HepG2 (cell line): ENCODE data around the gene SKP1. TPM values are rescaled to one million over a fixed set of nuclear protein-coding genes. Genes with fewer than 3 reads are reported as not detected.

Source experiments
- CCAR2 ChIP-seq: fragments of 200-400 bp; formaldehyde crosslinking; optimal IDR thresholded peaks from 2 replicates; pipeline ENCODE3; 2018; ENCODE audit warnings: low read depth, mild to moderate bottlenecking, low read length, moderate library complexity
- GATAD1 ChIP-seq: IDR thresholded peaks from 2 replicates; pipeline ENCODE4 v1.6.1; 2016; ENCODE audit warnings: missing genetic modification reagents, missing compliant biosample characterization
- HES4 ChIP-seq: sonication (generic); formaldehyde crosslinking; IDR thresholded peaks from 2 replicates; pipeline ENCODE4 v1.9.0; 2021; ENCODE audit warnings: mild to moderate bottlenecking, missing genetic modification reagents, borderline replicate concordance
- KAT8 ChIP-seq: IDR thresholded peaks from 2 replicates; pipeline ENCODE4 v1.6.1; 2016; ENCODE audit warnings: missing genetic modification reagents, missing compliant biosample characterization
- KLF11 ChIP-seq: IDR thresholded peaks from 2 replicates; pipeline ENCODE4 v1.6.1; 2016; ENCODE audit warnings: missing compliant biosample characterization
- LCORL ChIP-seq, 2 experiments: fragments of 450-650 bp in 1 of 2; sonication (generic) in 1 of 2; formaldehyde crosslinking in 1 of 2; IDR thresholded peaks; 2 replicates each; pipeline versions ENCODE4 v1.5.0 to v1.6.1; 2017 to 2020; ENCODE audit warnings: antibody characterized with exemption in 1 of 2, missing genetic modification reagents in 1 of 2
- NR3C1 ChIP-seq: sonication (generic); formaldehyde crosslinking; IDR thresholded peaks from 2 replicates; pipeline ENCODE4 v1.4.0; 2020; ENCODE audit warnings: missing genetic modification reagents
- RFX5 ChIP-seq: IDR thresholded peaks from 2 replicates; pipeline ENCODE4 v1.6.1; 2011; ENCODE audit warnings: low read depth, low read length, improper control_type of control experiment
- SP5 ChIP-seq: IDR thresholded peaks from 2 replicates; pipeline ENCODE4 v1.6.1; 2016; ENCODE audit warnings: low read depth, borderline replicate concordance
- SUZ12 ChIP-seq: fragments of 150-350 bp; IDR thresholded peaks from 2 replicates; pipeline ENCODE4 v1.6.1; 2014; ENCODE audit warnings: low read depth, low read length
- ZBTB3 ChIP-seq: sonication (generic); formaldehyde crosslinking; IDR thresholded peaks from 2 replicates; pipeline ENCODE4 v1.4.0; 2020; ENCODE audit warnings: low read depth, mild to moderate bottlenecking, moderate library complexity, missing genetic modification reagents, borderline replicate concordance
- ZFP62 ChIP-seq: sonication (generic); formaldehyde crosslinking; IDR thresholded peaks from 2 replicates; pipeline ENCODE4 v1.4.0; 2020; ENCODE audit warnings: missing genetic modification reagents
- ZFY ChIP-seq: sonication (generic); formaldehyde crosslinking; IDR thresholded peaks from 2 replicates; pipeline ENCODE4 v1.4.0; 2020; ENCODE audit warnings: missing genetic modification reagents
- ZNF468 ChIP-seq: sonication (generic); formaldehyde crosslinking; IDR thresholded peaks from 2 replicates; pipeline ENCODE4 v1.8.0; 2022; ENCODE audit warnings: mild to moderate bottlenecking, moderate library complexity, missing genetic modification reagents
- ZNF883 ChIP-seq: sonication (generic); formaldehyde crosslinking; IDR thresholded peaks from 2 replicates; pipeline ENCODE4 v1.5.1; 2020; ENCODE audit warnings: mild to moderate bottlenecking, missing genetic modification reagents; ENCODE audit errors: not compliant biosample characterization
- polyA plus RNA-seq, 8 experiments: library from polyadenylated mRNA; depleted of rRNA in 3 of 8; stranded (reverse) in 7 of 8; unstranded in 1 of 8; fragments of >200 nt; fragmentation: Illumina TruSeq in 4 of 8; extraction: Trizol in 4 of 8; gene quantifications; 2 replicates each; pipeline versions ENCODE4 v1.2.1 to v1.2.3, GENCODE V29; 2011 to 2016; ENCODE audit warnings: low read depth in 4 of 8, missing spikeins in 1 of 8, mixed read lengths in 1 of 8; ENCODE audit not compliant: insufficient read depth in 1 of 8
- total RNA-seq, 5 experiments: library from RNA; depleted of rRNA; stranded (reverse); fragments of >200 nt; fragmentation: Illumina TruSeq; extraction: Trizol; gene quantifications; 2 replicates each; pipeline ENCODE4 v1.2.3, GENCODE V29; 2016; ENCODE audit warnings: low read depth in 1 of 5
- TF ChIP-seq, protein P1 (sequence below): sonication (generic); formaldehyde crosslinking; IDR thresholded peaks from 2 replicates; pipeline ENCODE4 v1.4.0; 2020; ENCODE audit warnings: missing genetic modification reagents, borderline replicate concordance
- TF ChIP-seq, protein P2 (sequence below): sonication (generic); formaldehyde crosslinking; IDR thresholded peaks from 2 replicates; pipeline ENCODE4 v1.5.0; 2020; ENCODE audit warnings: missing genetic modification reagents
- TF ChIP-seq, protein P3 (sequence below): sonication (generic); formaldehyde crosslinking; IDR thresholded peaks from 2 replicates; pipeline ENCODE4 v1.8.1; 2023; ENCODE audit warnings: mild to moderate bottlenecking, missing genetic modification reagents
- TF ChIP-seq, protein P4 (sequence below): sonication (generic); formaldehyde crosslinking; IDR thresholded peaks from 2 replicates; pipeline ENCODE4 v1.4.0; 2020; ENCODE audit warnings: mild to moderate bottlenecking, missing genetic modification reagents

SKP1 gene
- total and polyA plus RNA-seq, 2 of the 13 experiments (the other 11 are each of a cell fraction or from before 2014, with no cell fraction given) = 134 to 340 TPM

DNA sequence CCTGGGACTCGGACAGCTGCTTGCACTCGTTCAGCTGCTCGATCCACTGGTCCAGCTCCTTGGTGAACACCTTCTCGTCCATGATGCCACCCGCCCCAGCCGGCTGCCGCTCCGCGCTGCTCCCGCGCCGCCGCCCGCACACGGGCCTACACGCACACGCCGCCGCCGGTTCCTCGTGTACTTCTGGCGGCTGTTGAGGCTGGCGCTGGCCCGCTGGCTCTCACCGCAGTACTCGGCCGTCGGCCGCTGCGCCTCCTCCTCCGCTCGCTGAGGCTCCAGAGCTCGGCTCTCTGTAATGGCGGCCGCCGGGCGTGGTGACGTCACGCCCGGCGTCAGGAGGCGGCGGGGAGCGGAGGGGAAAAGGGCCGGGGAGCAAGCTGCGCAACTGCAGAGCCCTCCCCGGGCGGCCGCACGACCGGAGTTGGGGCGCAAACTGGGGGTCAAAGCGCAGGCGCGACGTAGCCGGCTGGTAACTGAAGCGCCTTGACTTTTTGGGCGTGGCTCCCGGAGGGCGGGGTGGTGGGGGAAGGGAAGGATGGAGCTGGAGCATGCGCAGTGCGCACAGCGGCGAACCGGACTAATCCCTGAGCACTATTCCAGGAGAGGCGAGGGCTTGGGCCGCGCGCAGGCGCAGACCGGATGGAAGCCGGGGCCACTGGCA, 49.2 kb upstream of the SKP1 start, which contains the start of gene PPP2CA (continued):
- TF ChIP-seq SUZ12 (no peak), LCORL (IDR thresholded peaks at IDR 0.05) (no peak), LCORL (CRISPR knock-in tag; IDR thresholded peaks at IDR 0.05) (no peak; the same call in 1 of the 2 replicates), ZBTB3 (0 out of 2 replicates have a peak, but pooled peaks have one; percentile 47), ZNF468 (CRISPR knock-in tag) (no peak), ZFP62 (CRISPR knock-in tag) (no peak), GATAD1 (CRISPR knock-in tag) (peak; percentile 7), HES4 (no peak), ZFY (CRISPR knock-in tag) (peak; percentile 58; the same call in 1 of the 2 replicates), KLF11 (CRISPR knock-in tag) (0 out of 2 replicates have a peak, but pooled peaks have one; percentile 27), CCAR2 (no peak), SP5 (CRISPR knock-in tag) (peak; percentile 77; the same call in 1 of the 2 replicates), ZNF883 (peak; percentile 34), RFX5 (peak; percentile 20; the same call in 1 of the 2 replicates), KAT8 (CRISPR knock-in tag) (peak; percentile 77), NR3C1 (CRISPR knock-in tag) (no peak)
- TF ChIP-seq, protein P1, sequence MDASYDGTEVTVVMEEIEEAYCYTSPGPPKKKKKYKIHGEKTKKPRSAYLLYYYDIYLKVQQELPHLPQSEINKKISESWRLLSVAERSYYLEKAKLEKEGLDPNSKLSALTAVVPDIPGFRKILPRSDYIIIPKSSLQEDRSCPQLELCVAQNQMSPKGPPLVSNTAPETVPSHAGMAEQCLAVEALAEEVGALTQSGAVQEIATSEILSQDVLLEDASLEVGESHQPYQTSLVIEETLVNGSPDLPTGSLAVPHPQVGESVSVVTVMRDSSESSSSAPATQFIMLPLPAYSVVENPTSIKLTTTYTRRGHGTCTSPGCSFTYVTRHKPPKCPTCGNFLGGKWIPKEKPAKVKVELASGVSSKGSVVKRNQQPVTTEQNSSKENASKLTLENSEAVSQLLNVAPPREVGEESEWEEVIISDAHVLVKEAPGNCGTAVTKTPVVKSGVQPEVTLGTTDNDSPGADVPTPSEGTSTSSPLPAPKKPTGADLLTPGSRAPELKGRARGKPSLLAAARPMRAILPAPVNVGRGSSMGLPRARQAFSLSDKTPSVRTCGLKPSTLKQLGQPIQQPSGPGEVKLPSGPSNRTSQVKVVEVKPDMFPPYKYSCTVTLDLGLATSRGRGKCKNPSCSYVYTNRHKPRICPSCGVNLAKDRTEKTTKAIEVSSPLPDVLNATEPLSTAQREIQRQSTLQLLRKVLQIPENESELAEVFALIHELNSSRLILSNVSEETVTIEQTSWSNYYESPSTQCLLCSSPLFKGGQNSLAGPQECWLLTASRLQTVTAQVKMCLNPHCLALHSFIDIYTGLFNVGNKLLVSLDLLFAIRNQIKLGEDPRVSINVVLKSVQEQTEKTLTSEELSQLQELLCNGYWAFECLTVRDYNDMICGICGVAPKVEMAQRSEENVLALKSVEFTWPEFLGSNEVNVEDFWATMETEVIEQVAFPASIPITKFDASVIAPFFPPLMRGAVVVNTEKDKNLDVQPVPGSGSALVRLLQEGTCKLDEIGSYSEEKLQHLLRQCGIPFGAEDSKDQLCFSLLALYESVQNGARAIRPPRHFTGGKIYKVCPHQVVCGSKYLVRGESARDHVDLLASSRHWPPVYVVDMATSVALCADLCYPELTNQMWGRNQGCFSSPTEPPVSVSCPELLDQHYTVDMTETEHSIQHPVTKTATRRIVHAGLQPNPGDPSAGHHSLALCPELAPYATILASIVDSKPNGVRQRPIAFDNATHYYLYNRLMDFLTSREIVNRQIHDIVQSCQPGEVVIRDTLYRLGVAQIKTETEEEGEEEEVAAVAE = no peak
- TF ChIP-seq, protein P2, sequence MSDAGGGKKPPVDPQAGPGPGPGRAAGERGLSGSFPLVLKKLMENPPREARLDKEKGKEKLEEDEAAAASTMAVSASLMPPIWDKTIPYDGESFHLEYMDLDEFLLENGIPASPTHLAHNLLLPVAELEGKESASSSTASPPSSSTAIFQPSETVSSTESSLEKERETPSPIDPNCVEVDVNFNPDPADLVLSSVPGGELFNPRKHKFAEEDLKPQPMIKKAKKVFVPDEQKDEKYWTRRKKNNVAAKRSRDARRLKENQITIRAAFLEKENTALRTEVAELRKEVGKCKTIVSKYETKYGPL (CRISPR knock-in tag) = no peak
- TF ChIP-seq, protein P3, sequence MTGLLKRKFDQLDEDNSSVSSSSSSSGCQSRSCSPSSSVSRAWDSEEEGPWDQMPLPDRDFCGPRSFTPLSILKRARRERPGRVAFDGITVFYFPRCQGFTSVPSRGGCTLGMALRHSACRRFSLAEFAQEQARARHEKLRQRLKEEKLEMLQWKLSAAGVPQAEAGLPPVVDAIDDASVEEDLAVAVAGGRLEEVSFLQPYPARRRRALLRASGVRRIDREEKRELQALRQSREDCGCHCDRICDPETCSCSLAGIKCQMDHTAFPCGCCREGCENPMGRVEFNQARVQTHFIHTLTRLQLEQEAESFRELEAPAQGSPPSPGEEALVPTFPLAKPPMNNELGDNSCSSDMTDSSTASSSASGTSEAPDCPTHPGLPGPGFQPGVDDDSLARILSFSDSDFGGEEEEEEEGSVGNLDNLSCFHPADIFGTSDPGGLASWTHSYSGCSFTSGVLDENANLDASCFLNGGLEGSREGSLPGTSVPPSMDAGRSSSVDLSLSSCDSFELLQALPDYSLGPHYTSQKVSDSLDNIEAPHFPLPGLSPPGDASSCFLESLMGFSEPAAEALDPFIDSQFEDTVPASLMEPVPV (CRISPR knock-in tag) = peak; percentile 47; the same call in 1 of the 2 replicates
- TF ChIP-seq, protein P4, sequence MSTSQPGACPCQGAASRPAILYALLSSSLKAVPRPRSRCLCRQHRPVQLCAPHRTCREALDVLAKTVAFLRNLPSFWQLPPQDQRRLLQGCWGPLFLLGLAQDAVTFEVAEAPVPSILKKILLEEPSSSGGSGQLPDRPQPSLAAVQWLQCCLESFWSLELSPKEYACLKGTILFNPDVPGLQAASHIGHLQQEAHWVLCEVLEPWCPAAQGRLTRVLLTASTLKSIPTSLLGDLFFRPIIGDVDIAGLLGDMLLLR (CRISPR knock-in tag) = no peak; the same call in 1 of the 2 replicates
